Measurements from ENCODE around the gene SYNE1.

The SYNE1 gene

GRCh38 chr6:152314483-152314832, 322.7 kb downstream of the SYNE1 start:
- DNase-seq (ENCODE audit: low read depth): no peak

- no peak for DNase-seq (ENCODE audit: low read depth)
These were observed 323.4 kb downstream of the SYNE1 start for GRCh38 chr6:152313542-152314482.

- DNase-seq (ENCODE audit: low read depth): no peak
These were observed 324.7 kb downstream of the SYNE1 start for GRCh38 chr6:152312434-152312833.

- no peak for DNase-seq (ENCODE audit: low read depth)
These were observed 326.7 kb downstream of the SYNE1 start for GRCh38 chr6:152310371-152310954.

GRCh38 chr6:152309648-152310047, 327.5 kb downstream of the SYNE1 start:
- DNase-seq (ENCODE audit: low read depth): no peak

GRCh38 chr6:152309006-152309405, 328.2 kb downstream of the SYNE1 start:
- no peak for DNase-seq (ENCODE audit: low read depth)

GRCh38 chr6:152308306-152308705, 328.9 kb downstream of the SYNE1 start:
- no peak for DNase-seq (ENCODE audit: low read depth)

GRCh38 chr6:152305672-152306071, 331.5 kb downstream of the SYNE1 start:
- DNase-seq (ENCODE audit: low read depth): no peak

GRCh38 chr6:152301765-152302568, 335.2 kb downstream of the SYNE1 start:
- peak; percentile 78 for DNase-seq (ENCODE audit: low read depth)

GRCh38 chr6:152301021-152301764, 336.0 kb downstream of the SYNE1 start:
- DNase-seq (ENCODE audit: low read depth): peak; percentile 32

GRCh38 chr6:152300517-152300916, 336.6 kb downstream of the SYNE1 start:
- no peak for DNase-seq (ENCODE audit: low read depth)

GRCh38 chr6:152298848-152299735, 338.1 kb downstream of the SYNE1 start:
- no peak for DNase-seq (ENCODE audit: low read depth)

- DNase-seq (ENCODE audit: low read depth): no peak
These were observed 339.0 kb downstream of the SYNE1 start for GRCh38 chr6:152298055-152298647.

GRCh38 chr6:152296648-152297376, 340.4 kb downstream of the SYNE1 start:
- no peak for DNase-seq (ENCODE audit: low read depth)

- no peak for DNase-seq (ENCODE audit: low read depth)
These were observed 341.2 kb downstream of the SYNE1 start for GRCh38 chr6:152295920-152296319.

GRCh38 chr6:152295346-152295745, 341.8 kb downstream of the SYNE1 start:
- peak; percentile 90 for DNase-seq (ENCODE audit: low read depth)

GRCh38 chr6:152293404-152293803, 343.8 kb downstream of the SYNE1 start:
- no peak for DNase-seq (ENCODE audit: low read depth)

- DNase-seq (ENCODE audit: low read depth): no peak
These were observed 344.6 kb downstream of the SYNE1 start for GRCh38 chr6:152292555-152292954.

GRCh38 chr6:152290693-152291092, 346.5 kb downstream of the SYNE1 start:
- no peak for DNase-seq (ENCODE audit: low read depth)

- DNase-seq (ENCODE audit: low read depth): no peak
These were observed 359.3 kb downstream of the SYNE1 start for GRCh38 chr6:152277826-152278329.
